Activated gamma-delta T cell treated with anti-CD3 and anti-CD28 coated beads, Interleukin-2, amount 50 U/mL, for 16 hours (primary cell): ENCODE results near the gene PAX2.

Source experiments
- DNase-seq: peaks from one replicate; pipeline ENCODE4 v3.0.0-alpha.2; 2020; ENCODE audit warnings: low read depth

PAX2 gene

GRCh38 chr10:100739517-100740368, 5.6 kb upstream of the PAX2 start:
- DNase-seq = no peak

- DNase-seq = no peak
Observed at GRCh38 chr10:100740476-100741377, 4.7 kb upstream of the PAX2 start.

- no peak for DNase-seq
Observed at GRCh38 chr10:100741378-100742075, 3.9 kb upstream of the PAX2 start.

- no peak for DNase-seq
Observed at GRCh38 chr10:100742076-100742771, 3.2 kb upstream of the PAX2 start.

- DNase-seq = no peak
Observed at GRCh38 chr10:100742936-100743335, 2.4 kb upstream of the PAX2 start.

- DNase-seq = no peak
Observed at GRCh38 chr10:100743626-100744135, 1.7 kb upstream of the PAX2 start.

- no peak for DNase-seq
Observed at GRCh38 chr10:100744136-100744986, 1.0 kb upstream of the PAX2 start.

GRCh38 chr10:100745882-100746783, 751 bp downstream of the PAX2 start:
- DNase-seq = no peak

- no peak for DNase-seq
Observed at GRCh38 chr10:100746784-100747455, 1.5 kb downstream of the PAX2 start.

GRCh38 chr10:100747456-100748230, 2.3 kb downstream of the PAX2 start:
- no peak for DNase-seq

GRCh38 chr10:100748231-100749058, 3.1 kb downstream of the PAX2 start:
- DNase-seq = no peak

- DNase-seq = no peak
Observed at GRCh38 chr10:100749059-100749308, 3.6 kb downstream of the PAX2 start.

GRCh38 chr10:100749309-100750217, 4.2 kb downstream of the PAX2 start:
- no peak for DNase-seq

GRCh38 chr10:100750291-100751210, 5.2 kb downstream of the PAX2 start:
- no peak for DNase-seq

GRCh38 chr10:100751211-100751933, 6.0 kb downstream of the PAX2 start:
- DNase-seq = no peak
